ENCODE results near the gene LRTM2. TPM values are rescaled to one million over a fixed set of nuclear protein-coding genes. Genes with fewer than 3 reads are reported as not detected.
A peak's percentile ranks its signal among the peaks of the same experiment; 100 is the strongest.

LRTM2 gene
- total and polyA plus RNA-seq, 2 of the 4 experiments (the other 2 are of a cell fraction): not detected

DNA sequence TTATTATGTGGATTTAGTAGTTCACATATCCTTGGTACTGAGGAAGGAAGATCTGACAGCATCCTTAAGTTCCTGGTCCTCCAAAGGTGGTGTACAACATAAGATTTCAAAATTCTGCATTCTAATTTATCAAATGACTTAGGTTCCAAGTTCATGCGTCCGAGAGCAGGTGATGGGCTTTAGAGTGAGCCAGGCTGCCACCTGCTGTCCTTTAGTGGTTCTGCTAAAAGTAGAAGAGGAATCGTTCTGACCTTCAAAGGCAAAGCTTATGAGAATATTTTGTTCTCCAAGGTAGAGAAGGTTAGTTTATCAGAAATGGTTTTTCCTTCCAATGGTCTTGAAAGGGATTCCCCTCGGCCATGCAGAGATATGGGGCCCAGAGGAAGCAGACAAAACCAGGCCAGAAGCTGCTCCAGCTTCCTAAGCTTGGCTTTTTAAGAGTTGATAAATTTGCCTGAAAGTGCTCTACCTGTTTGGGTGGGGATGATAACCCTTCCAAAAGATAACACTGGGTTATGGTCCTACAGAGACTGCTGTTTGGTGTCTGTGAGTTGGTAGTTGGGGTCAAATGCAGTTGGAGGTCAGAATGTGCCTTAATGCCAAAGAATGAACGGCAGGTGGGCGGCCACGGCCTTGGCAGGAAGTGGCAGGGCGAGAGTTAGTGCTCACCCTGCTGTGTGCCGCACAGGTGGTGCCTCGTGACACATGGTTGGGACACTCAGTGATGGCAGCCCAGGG, 29.1 kb upstream of the LRTM2 start:
- peak; percentile 67 for DNase-seq
- Histone ChIP-seq H2AFZ (replicated peaks; ENCODE audit: low read length, poor library complexity) (no peak overlapping the region), H3K9ac (ENCODE audit: low read depth, low read length) (no peak overlapping the region), H3K4ac (ENCODE audit: low read depth, low read length) (no peak overlapping the region), H3K36me3 (ENCODE audit: control insufficient read depth, insufficient read depth, low read length) (peaks cover 7% of the 10 kb centered on the region), H3K27me3 (ENCODE audit: control insufficient read depth, insufficient read depth, low read length) (no peaks in the 10 kb centered on the region), H3K4me1 (ENCODE audit: control insufficient read depth, insufficient read depth, low read length) (peaks cover 4% of the 10 kb centered on the region; the same call in 1 of the 2 replicates), H2AK5ac (ENCODE audit: low read depth, low read length) (no peak overlapping the region), H3K4me3 (ENCODE audit: insufficient read depth, low read depth, low read length) (no peak overlapping the region), H4K5ac (ENCODE audit: low read depth, low read length) (no peak overlapping the region), H4K20me1 (ENCODE audit: insufficient read depth, low read length) (0 out of 2 replicates have a peak, but pooled peaks cover 6% of the 10 kb centered on the region), H2BK5ac (ENCODE audit: low read depth, low read length, poor library complexity, severe bottlenecking) (no peak overlapping the region), H3K18ac (ENCODE audit: low read depth, low read length) (no peak overlapping the region), H4K8ac (ENCODE audit: low read depth in 2 of 2, low read length in 2 of 2) (no peak overlapping the region), H3K14ac (replicated peaks; ENCODE audit: low read depth, low read length) (no peak overlapping the region), H3K23ac (ENCODE audit: low read depth, low read length) (no peak overlapping the region), H2BK20ac (ENCODE audit: low read depth, low read length) (no peak overlapping the region), H3K79me1 (ENCODE audit: low read depth in 1 of 2, low read length in 2 of 2) (0 out of 4 replicates have a peak, but pooled peaks cover 0 to 4% of the 10 kb centered on the region in 2 experiments), H2AK9ac (replicated peaks; ENCODE audit: low read depth, low read length, poor library complexity) (no peak overlapping the region), H3K9me3 (ENCODE audit: control insufficient read depth, insufficient read depth, low read length) (no peaks in the 10 kb centered on the region), H3K4me2 (ENCODE audit: low read depth, low read length) (no peak overlapping the region), H4K91ac (ENCODE audit: insufficient read depth, low read depth, low read length) (no peak overlapping the region), H3K9me1 (ENCODE audit: insufficient read depth, low read length) (peaks cover 1% of the 10 kb centered on the region; the same call in 1 of the 2 replicates), H2BK15ac (ENCODE audit: low read depth, low read length) (no peak overlapping the region), H3K56ac (ENCODE audit: extremely low read depth, insufficient read depth, low read length) (no peak overlapping the region), H2BK120ac (ENCODE audit: low read depth, low read length) (no peak overlapping the region), H3K27ac (ENCODE audit: insufficient read depth, low read length) (no peak overlapping the region)
- WGBS, 2 experiments (ENCODE audit: extremely low coverage in 2 of 2, insufficient read length in 1 of 2): 71% methylated on average over 7 of the region's 10 CpGs; no CpG with 5 or more reads in 1 of the 2 experiments
- in situ Hi-C loops (cut with MboI; ENCODE audit: low sequenced_read_pairs) (loop anchor here (5.0 kb wide), 1 partner anchor 146 kb away; no protein-coding TSS in a partner anchor), intact Hi-C loops (cut with micrococcal nuclease) (loop anchor here (1.0 to 5.0 kb wide), 2 partner anchors 138 to 159 kb away; no protein-coding TSS in a partner anchor), dilution Hi-C loops (cut with HindIII; ENCODE audit: low sequenced_read_pairs, unreplicated experiment) (no loop called here)
- BruUV-seq (replicated peaks): no TSS peak
- CTCF ChIA-PET: interaction anchor here (1.0 to 2.8 kb wide), 11 partner anchors 9 to 156 kb away, joined by 3 to 11 read pairs (median 4); no protein-coding TSS in a partner anchor
- peak; percentile 45; the same call in 1 of the 2 replicates for ATAC-seq (ENCODE audit: low read depth)
- POLR2A ChIA-PET (ENCODE audit: unreplicated experiment): no interaction called here
- TF ChIP-seq RAD21 (IDR thresholded peaks at IDR 0.05; ENCODE audit: low read length): peak; percentile 93
- no peak for TF ChIP-seq RCOR1 (IDR thresholded peaks at IDR 0.05; ENCODE audit: insufficient replicate concordance, low read length)
- no peak for TF ChIP-seq MAFK (IDR thresholded peaks at IDR 0.05; ENCODE audit: low read depth, low read length)
- TF ChIP-seq CHD1 (IDR thresholded peaks at IDR 0.05; ENCODE audit: low read depth, low read length): no peak
- no peak for TF ChIP-seq CEBPB (IDR thresholded peaks at IDR 0.05; ENCODE audit: low read depth, low read length)
- no peak for TF ChIP-seq RFX5 (IDR thresholded peaks at IDR 0.05; ENCODE audit: low read depth, low read length)
- TF ChIP-seq SMC3 (IDR thresholded peaks at IDR 0.05; ENCODE audit: low read depth, low read length): peak; percentile 98
- TF ChIP-seq BHLHE40 (IDR thresholded peaks at IDR 0.05; ENCODE audit: low read depth, low read length): no peak
- TF ChIP-seq POLR2A (IDR thresholded peaks at IDR 0.05; ENCODE audit: low read depth, low read length): no peak
- no peak for TF ChIP-seq USF2 (IDR thresholded peaks at IDR 0.05; ENCODE audit: low read depth, low read length)
- TF ChIP-seq CTCF (conservative IDR thresholded peaks at IDR 0.05; ENCODE audit: low read depth, low read length): peak; percentile 87
- no peak for TF ChIP-seq MXI1 (IDR thresholded peaks at IDR 0.05; ENCODE audit: borderline replicate concordance, low read depth, low read length)
- TF ChIP-seq MAZ (IDR thresholded peaks at IDR 0.05; ENCODE audit: borderline replicate concordance, low read depth, low read length): no peak
- TF ChIP-seq FOS (IDR thresholded peaks at IDR 0.05; ENCODE audit: low read depth, low read length): no peak
- TF ChIP-seq NFE2L2 (IDR thresholded peaks at IDR 0.05; ENCODE audit: low read depth, low read length): no peak

Measured in IMR-90 (cell line).